ENCODE results near the gene PPFIBP2. TPM values are rescaled to one million over a fixed set of nuclear protein-coding genes. Genes with fewer than 3 reads are reported as not detected.

Gene PPFIBP2
- total and polyA plus RNA-seq, 2 of the 13 experiments (the other 11 are each of a cell fraction or from before 2014, with no cell fraction given) = 15.0 to 52.5 TPM

GRCh38 chr11:7489376-7489775 lies 24.4 kb upstream of the PPFIBP2 start:
- ChIA-PET POLR2A (no interaction called here), CTCF (ENCODE audit: low intra/inter-chr PET ratio, low total read pairs) (no interaction called here)
- H4K20me1 ChIP-seq (ENCODE audit: insufficient read depth, low read length) = no peaks in the 10 kb centered on the region

GRCh38 chr11:7490054-7490453 lies 23.7 kb upstream of the PPFIBP2 start:
- in situ Hi-C loops (cut with HindIII; ENCODE audit: extremely low pct_ligation_motif_present, low pct_unique_long_range_greater_than_20kb) (no loop called here), intact Hi-C loops (cut with micrococcal nuclease; ENCODE audit: unreplicated experiment) (no loop called here)
- no peak overlapping the region for H3K4me3 ChIP-seq (replicated peaks in 1 of 3; ENCODE audit: insufficient read depth in 1 of 3, low read depth in 2 of 3, low read length in 3 of 3)
- ATAC-seq (no peak), DNase-seq (ENCODE audit: low spot score) (no peak), FAIRE-seq (no peak)
- peaks cover 30% of the 10 kb centered on the region for H3K4me1 ChIP-seq (ENCODE audit: insufficient read depth, low read length)
- H3K4me2 ChIP-seq (ENCODE audit: low read depth, low read length) = no peak overlapping the region
- H3K36me3 ChIP-seq (replicated peaks in 1 of 2; ENCODE audit: control insufficient read depth in 1 of 2, insufficient read depth in 2 of 2, low read length in 2 of 2) = no peaks in the 10 kb centered on the region
- no peak overlapping the region for H3K9ac ChIP-seq (ENCODE audit: insufficient read depth, low read depth, low read length)
- H3K9me3 ChIP-seq (ENCODE audit: low read length) = no peaks in the 10 kb centered on the region
- BruUV-seq (replicated peaks) = no TSS peak
- WGBS (ENCODE audit: low lambda C conversion rate) = 63% methylated on average over 4 of the region's 4 CpGs
- TF ChIP-seq CBX2 (IDR thresholded peaks at IDR 0.05; ENCODE audit: low read depth, low read length) (no peak), CBX2 (CRISPR knock-in tag; IDR thresholded peaks at IDR 0.05; ENCODE audit: low read depth) (no peak), ZNF367 (CRISPR knock-in tag; IDR thresholded peaks at IDR 0.05; ENCODE audit: borderline replicate concordance) (no peak), CREB1 (IDR thresholded peaks at IDR 0.05) (no peak), CREB1 (CRISPR knock-in tag; IDR thresholded peaks at IDR 0.05) (no peak), GABPB1 (CRISPR knock-in tag; IDR thresholded peaks at IDR 0.05) (no peak), ZHX2 (IDR thresholded peaks at IDR 0.05; ENCODE audit: low read depth) (no peak), ZHX2 (CRISPR knock-in tag; IDR thresholded peaks at IDR 0.05; ENCODE audit: borderline replicate concordance) (no peak)
- POLR2A ChIA-PET = no interaction called here
- H3K79me2 ChIP-seq (ENCODE audit: insufficient read depth, low read length) = no peaks in the 10 kb centered on the region
- CTCF ChIA-PET (ENCODE audit: low intra/inter-chr PET ratio, low total read pairs) = no interaction called here
- H4K20me1 ChIP-seq (ENCODE audit: insufficient read depth, low read length) = no peaks in the 10 kb centered on the region
- no peak overlapping the region for H3K27ac ChIP-seq (ENCODE audit: extremely low read length, insufficient read depth, low read length)
- no peaks in the 10 kb centered on the region for H3K27me3 ChIP-seq (ENCODE audit: control insufficient read depth in 1 of 2, insufficient read depth in 2 of 2, low read length in 2 of 2)
- no peak overlapping the region for H2AFZ ChIP-seq (ENCODE audit: low read length)

More at GRCh38 chr11:7489376-7489775, 24.4 kb upstream of the PPFIBP2 start:
- Histone ChIP-seq H3K36me3 (replicated peaks in 1 of 2; ENCODE audit: control insufficient read depth in 1 of 2, insufficient read depth in 2 of 2, low read length in 2 of 2) (no peaks in the 10 kb centered on the region), H3K79me2 (ENCODE audit: insufficient read depth, low read length) (no peaks in the 10 kb centered on the region), H3K4me1 (ENCODE audit: insufficient read depth, low read length) (peaks cover 24% of the 10 kb centered on the region), H3K9me3 (ENCODE audit: low read length) (no peaks in the 10 kb centered on the region), H3K9ac (ENCODE audit: insufficient read depth, low read depth, low read length) (no peak overlapping the region), H2AFZ (ENCODE audit: low read length) (no peak overlapping the region), H3K4me2 (ENCODE audit: low read depth, low read length) (no peak overlapping the region), H3K27ac (ENCODE audit: extremely low read length, insufficient read depth, low read length) (no peak overlapping the region), H3K4me3 (replicated peaks in 1 of 3; ENCODE audit: insufficient read depth in 1 of 3, low read depth in 2 of 3, low read length in 3 of 3) (no peak overlapping the region), H3K27me3 (ENCODE audit: control insufficient read depth in 1 of 2, insufficient read depth in 2 of 2, low read length in 2 of 2) (no peaks in the 10 kb centered on the region)
- TF ChIP-seq REXO4 (CRISPR knock-in tag; IDR thresholded peaks at IDR 0.05; ENCODE audit: borderline replicate concordance) = no peak
- no peak for TF ChIP-seq BORCS8-MEF2B (CRISPR knock-in tag; IDR thresholded peaks at IDR 0.05)
- TF ChIP-seq NAIF1 (CRISPR knock-in tag; IDR thresholded peaks at IDR 0.05; ENCODE audit: borderline replicate concordance) = no peak
- TF ChIP-seq ZNF260 (CRISPR knock-in tag; IDR thresholded peaks at IDR 0.05; ENCODE audit: borderline replicate concordance, low read depth) = no peak
- FAIRE-seq (no peak), ATAC-seq (no peak), DNase-seq (ENCODE audit: low spot score) (no peak)
- no TSS peak for BruUV-seq (replicated peaks)
- whole genome bisulfite sequencing (ENCODE audit: low lambda C conversion rate) = 54% methylated on average over 2 of the region's 2 CpGs
- in situ Hi-C loops (cut with HindIII; ENCODE audit: extremely low pct_ligation_motif_present, low pct_unique_long_range_greater_than_20kb) = no loop called here
- intact Hi-C loops (cut with micrococcal nuclease; ENCODE audit: unreplicated experiment) = no loop called here
